Pancreas (tissue), 10 donors: ENCODE data around the gene LCN10. TPM values are rescaled to one million over a fixed set of nuclear protein-coding genes. Genes with fewer than 3 reads are reported as not detected.
"Not testable (repeated sequence)": the region's sequence is repeated elsewhere in the genome, so short reads cannot be mapped to it uniquely, and the experiment has no call there.

Experiments
- ATAC-seq, 4 donors: fragments of 200-7000 bp; cut with Tn5 transposase; one replicate each; pipeline versions ENCODE4 v1.8.0 to v1.9.1; 2020; ENCODE audit warnings: mild to moderate bottlenecking in 4 of 4, moderate library complexity in 4 of 4
- DNase-seq, 6 donors: peaks; one replicate each; pipeline ENCODE4 v3.0.0-alpha.2; 2020
- FAIRE-seq: peaks from 2 replicates; lab custom pipeline; 2012; peaks lifted over from hg19 to GRCh38; lab: Jason Lieb, UNC
- H3K27ac ChIP-seq, 4 donors: fragments of 200-600 bp; sonication (generic); 1 replicate in 3 of 4; 2 replicates in 1 of 4; pipeline versions ENCODE4 v1.5.0 to v1.8.0; 2020
- H3K27me3 ChIP-seq, 4 donors: fragments of 200-600 bp; one replicate each; pipeline ENCODE4 v1.8.0; 2021
- H3K36me3 ChIP-seq, 3 donors: fragments of 200-600 bp; sonication (generic) in 1 of 3; one replicate each; pipeline versions ENCODE4 v1.5.0 to v1.8.0; 2020 to 2021
- H3K4me1 ChIP-seq, 3 donors: fragments of 200-600 bp; one replicate each; pipeline ENCODE4 v1.8.0; 2021
- H3K4me3 ChIP-seq, 4 donors: fragments of 200-600 bp; sonication (generic) in 2 of 4; one replicate each; pipeline versions ENCODE4 v1.5.0 to v1.8.0; 2020 to 2021
- H3K9me3 ChIP-seq, 4 donors: fragments of 200-600 bp; one replicate each; pipeline ENCODE4 v1.8.0; 2021
- WGBS, 2 donors: extraction: QIAGEN DNeasy Blood & Tissue Kit; methylation state at CpG; one replicate each; pipeline ENCODE4 v1.1.7; 2013; 5-methylcytosine and 5-hydroxymethylcytosine counted together
- intact Hi-C, 3 donors: fragments of 100-400 bp; cut with DNase I; formaldehyde crosslinking; loops; one replicate each; pipeline versions ENCODE4 v1.11.1 to v1.14.2; 2022
- polyA plus RNA-seq, 2 donors: library from polyadenylated mRNA; stranded (reverse); fragments of 200-250 nt; gene quantifications; one replicate each; pipeline ENCODE4 v1.2.3, GENCODE V29; 2013
- total RNA-seq, 6 donors: library from RNA; stranded (reverse); fragmentation: NEBNext Ultra II Directional in 4 of 6; extraction: Animal tissue kit (Norgen Biotek cat#: 25700) in 4 of 6; gene quantifications; one replicate each; pipeline versions ENCODE4 v1.2.1 to v1.2.4, GENCODE V29; 2021 to 2023
- TF ChIP-seq, protein P1 (sequence below), 4 donors: fragments of 200-600 bp; sonication (generic) in 3 of 4; IDR thresholded peaks; one replicate each; pipeline versions ENCODE4 v1.5.0 to v1.8.0; 2021; ENCODE audit warnings: antibody characterized with exemption in 4 of 4
- donor health status: healthy with polysubstance abuse.
- donor health status: DM: no; HTN: no; CAD: no; lungs with moderate emphysema.
- donor health status: DM: no; HTN: no; CAD: no.
- donor health status: control.
- donor health status: control.
- donor health status: Bipolar disorder and iron deficiency.
- donor health status: DM: yes; HTN: yes; CAD: no.
- donor health status: DM: no; HTN: no; CAD: no.
- donor health status: DM: no; HTN: no; CAD: no.
- donor health status: DM: yes; HTN: yes; CAD: no.

Gene LCN10
- total and polyA plus RNA-seq, 8 donors = 0.16 to 54.0 (median 1.6) TPM

DNA sequence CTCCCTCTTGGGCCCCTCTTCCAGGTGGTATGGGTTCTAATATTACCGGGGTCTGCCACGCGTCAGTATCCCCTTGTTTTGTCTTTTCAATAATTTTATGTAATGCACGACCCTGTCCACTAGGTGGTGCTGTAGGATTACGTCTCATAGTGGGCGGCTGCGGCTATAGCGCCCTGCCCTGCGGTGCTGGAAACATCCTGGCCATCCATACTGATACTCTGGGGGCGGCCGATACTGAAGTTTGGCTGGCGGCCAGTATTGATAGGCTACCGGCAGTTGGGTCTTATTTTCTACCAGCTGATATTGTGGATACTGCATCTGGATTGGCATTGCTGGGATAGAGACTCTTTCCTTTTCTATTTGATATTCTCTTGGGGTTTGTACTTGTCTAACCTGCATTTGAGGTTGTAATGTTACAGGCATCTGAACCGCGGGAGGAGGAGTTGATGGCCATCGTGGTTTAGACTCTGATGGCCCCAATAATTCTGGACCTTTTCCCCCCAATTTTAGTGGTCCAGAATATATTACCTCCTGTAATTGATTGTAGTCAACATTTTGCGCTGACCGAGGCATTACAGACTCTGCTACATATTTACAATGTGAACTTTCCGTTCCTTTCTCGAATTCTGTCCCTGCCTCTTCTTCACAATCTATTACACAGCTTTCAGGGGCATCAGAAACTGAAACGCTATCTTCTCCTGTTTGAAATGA, 45.1 kb upstream of the LCN10 start:
- Histone ChIP-seq H3K27me3 (no peaks in the 10 kb centered on the region), H3K4me3 (no peak overlapping the region), H3K4me1 (peaks cover 19 to 38% (median 20%) of the 10 kb centered on the region in 3 donors), H3K36me3 (no peaks in the 10 kb centered on the region), H3K27ac (peak overlapping the region in 1 of 4 donors; percentile 73), H3K9me3 (no peaks in the 10 kb centered on the region)
- no peak for FAIRE-seq
- ATAC-seq = no peak
- WGBS, 2 donors = 12 to 14% methylated on average over 21 of the region's 21 CpGs
- peak in 5 of 6 donors; percentile 37 to 86 (median 69) for DNase-seq
- intact Hi-C loops = loop anchor here in 2 of 3 donors (5.0 kb wide), 1 partner anchor 249 kb away; no protein-coding TSS in a partner anchor
- TF ChIP-seq, protein P1, sequence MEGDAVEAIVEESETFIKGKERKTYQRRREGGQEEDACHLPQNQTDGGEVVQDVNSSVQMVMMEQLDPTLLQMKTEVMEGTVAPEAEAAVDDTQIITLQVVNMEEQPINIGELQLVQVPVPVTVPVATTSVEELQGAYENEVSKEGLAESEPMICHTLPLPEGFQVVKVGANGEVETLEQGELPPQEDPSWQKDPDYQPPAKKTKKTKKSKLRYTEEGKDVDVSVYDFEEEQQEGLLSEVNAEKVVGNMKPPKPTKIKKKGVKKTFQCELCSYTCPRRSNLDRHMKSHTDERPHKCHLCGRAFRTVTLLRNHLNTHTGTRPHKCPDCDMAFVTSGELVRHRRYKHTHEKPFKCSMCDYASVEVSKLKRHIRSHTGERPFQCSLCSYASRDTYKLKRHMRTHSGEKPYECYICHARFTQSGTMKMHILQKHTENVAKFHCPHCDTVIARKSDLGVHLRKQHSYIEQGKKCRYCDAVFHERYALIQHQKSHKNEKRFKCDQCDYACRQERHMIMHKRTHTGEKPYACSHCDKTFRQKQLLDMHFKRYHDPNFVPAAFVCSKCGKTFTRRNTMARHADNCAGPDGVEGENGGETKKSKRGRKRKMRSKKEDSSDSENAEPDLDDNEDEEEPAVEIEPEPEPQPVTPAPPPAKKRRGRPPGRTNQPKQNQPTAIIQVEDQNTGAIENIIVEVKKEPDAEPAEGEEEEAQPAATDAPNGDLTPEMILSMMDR (IDR thresholded peaks at IDR 0.05) = peak; percentile 77 to 87 (median 80)

DNA sequence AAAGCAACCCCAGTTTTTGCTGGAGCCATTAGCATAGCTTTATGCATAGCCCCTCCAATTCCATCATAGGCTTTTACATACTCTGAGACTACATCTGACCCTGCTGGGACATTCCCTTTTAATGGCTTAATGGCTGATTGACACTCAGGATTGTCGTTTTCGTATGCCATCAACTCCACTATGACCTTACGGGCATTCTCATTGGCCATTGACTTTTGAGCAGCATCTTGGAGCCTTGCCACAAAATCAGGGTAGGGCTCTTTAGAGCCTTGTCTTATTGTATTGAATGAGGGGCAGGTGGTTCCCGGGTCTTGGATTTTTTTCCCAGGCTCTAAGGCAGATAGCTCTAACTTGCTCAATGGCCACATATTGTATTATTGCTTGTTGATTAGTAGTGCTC, 44.2 kb upstream of the LCN10 start:
- DNase-seq, H3K9me3 ChIP-seq, ATAC-seq, H3K27me3 ChIP-seq, H3K4me3 ChIP-seq, FAIRE-seq, H3K36me3 ChIP-seq, H3K27ac ChIP-seq: not testable (repeated sequence)
- 22 to 26% methylated on average over 4 of the region's 4 CpGs for WGBS, 2 donors
- H3K4me1 ChIP-seq = peaks cover 11 to 29% (median 12%) of the 10 kb centered on the region in 3 donors
- intact Hi-C loops = loop anchor here in 2 of 3 donors (5.0 kb wide), 1 partner anchor 250 kb away; no protein-coding TSS in a partner anchor

DNA sequence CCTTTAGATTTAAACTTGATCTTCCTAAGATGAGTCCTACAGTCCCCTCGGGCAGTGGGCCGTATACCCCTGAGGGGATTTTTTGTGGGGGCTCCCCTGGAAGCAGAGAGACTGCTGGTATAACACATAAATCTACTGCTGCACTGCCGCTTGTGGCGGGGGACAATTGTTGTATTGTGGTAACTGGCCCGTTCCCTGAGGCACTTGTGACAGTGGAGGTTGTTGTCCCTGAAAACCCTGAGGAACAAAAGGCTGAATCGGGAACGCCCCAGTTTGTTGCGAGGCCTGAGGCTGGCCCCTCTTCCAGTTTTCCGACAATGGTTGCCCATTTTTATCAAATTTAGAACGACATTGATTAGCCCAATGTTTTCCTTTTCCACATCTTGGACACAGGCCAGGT, 43.7 kb upstream of the LCN10 start:
- H3K27ac ChIP-seq = no peak overlapping the region

DNA sequence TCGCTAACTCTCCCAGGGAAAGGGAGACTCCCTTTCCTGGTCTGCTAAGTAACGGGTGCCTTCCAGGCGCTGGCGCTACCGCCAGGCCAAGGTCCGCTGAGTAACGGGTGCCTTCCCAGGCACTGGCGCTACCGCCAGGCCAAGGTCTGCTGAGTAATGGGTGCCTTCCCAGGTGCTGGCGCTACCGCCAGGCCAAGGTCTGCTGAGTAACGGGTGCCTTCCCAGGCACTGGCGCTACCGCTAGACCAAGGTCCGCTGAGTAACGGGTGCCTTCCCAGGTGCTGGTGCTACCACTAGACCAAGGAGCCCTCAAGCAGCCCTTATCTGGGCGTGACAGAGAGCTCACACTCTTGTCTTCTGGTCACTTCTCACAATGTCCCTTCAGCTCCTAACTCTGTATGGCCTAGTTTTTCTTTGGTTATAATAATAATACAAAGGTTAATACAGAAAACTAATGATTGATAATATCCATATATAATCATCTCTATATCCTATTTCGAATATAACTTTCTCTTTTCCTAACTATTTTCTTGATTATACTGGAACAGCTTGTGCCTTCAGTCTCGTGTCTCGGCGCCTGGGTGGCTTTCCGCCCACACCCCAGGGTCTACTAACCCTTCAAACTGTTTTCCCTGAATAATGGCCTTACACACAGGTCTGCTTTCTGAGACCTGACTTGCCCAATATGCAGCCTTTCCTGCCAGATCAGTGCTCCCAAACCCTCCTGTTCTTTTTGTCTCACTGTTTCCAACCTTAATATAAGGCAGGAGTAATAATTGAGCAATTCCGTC, 43.0 kb upstream of the LCN10 start:
- peak in 2 of 4 donors; percentile 10 to 13 for ATAC-seq
- intact Hi-C loops = loop anchor here in 2 of 3 donors (5.0 kb wide), 1 partner anchor 252 kb away; no protein-coding TSS in a partner anchor
- DNase-seq = peak in 3 of 6 donors; percentile 60 to 74 (median 61)
- FAIRE-seq, H3K27me3 ChIP-seq, H3K9me3 ChIP-seq, H3K36me3 ChIP-seq, H3K27ac ChIP-seq, H3K4me3 ChIP-seq: not testable (repeated sequence)
- H3K4me1 ChIP-seq = peaks cover 10 to 27% (median 11%) of the 10 kb centered on the region in 3 donors
- WGBS, 2 donors = 41 to 61% methylated on average over 23 of the region's 23 CpGs

More for the DNA sequence above, 43.7 kb upstream of the LCN10 start:
- FAIRE-seq (no peak), ATAC-seq (no peak), DNase-seq (no peak)
- Histone ChIP-seq H3K36me3 (no peaks in the 10 kb centered on the region), H3K4me1 (peaks cover 10 to 27% (median 11%) of the 10 kb centered on the region in 3 donors), H3K9me3 (no peaks in the 10 kb centered on the region), H3K27me3 (no peaks in the 10 kb centered on the region), H3K4me3 (no peak overlapping the region)
- TF ChIP-seq, protein P1 (IDR thresholded peaks at IDR 0.05) = no peak
- intact Hi-C loops = loop anchor here in 2 of 3 donors (5.0 kb wide), 1 partner anchor 251 kb away; no protein-coding TSS in a partner anchor
- 32 to 44% methylated on average over 10 of the region's 10 CpGs for WGBS, 2 donors

DNA sequence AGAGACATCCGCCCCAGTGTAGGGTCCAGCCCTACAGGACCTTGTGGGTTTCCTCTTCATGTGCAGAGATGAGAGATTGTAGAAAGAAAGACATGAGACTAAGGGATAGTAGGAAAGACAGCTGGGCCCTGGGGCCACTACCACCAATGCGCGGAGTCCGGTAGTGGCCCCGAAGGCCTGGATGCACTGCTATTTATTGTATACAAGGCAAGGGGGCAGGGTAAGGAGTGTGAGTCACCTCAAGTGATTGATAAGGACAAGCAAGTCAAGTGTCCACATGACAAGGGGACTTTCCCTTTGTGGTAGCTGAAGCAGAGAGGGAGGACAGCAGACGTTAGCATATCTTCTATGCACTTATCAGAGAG, 42.2 kb upstream of the LCN10 start:
- DNase-seq = no peak
- Histone ChIP-seq H3K4me1 (peaks cover 3 to 21% (median 6%) of the 10 kb centered on the region in 3 donors), H3K27me3 (no peaks in the 10 kb centered on the region), H3K4me3 (no peak overlapping the region), H3K9me3 (no peaks in the 10 kb centered on the region), H3K27ac (no peak overlapping the region), H3K36me3 (no peaks in the 10 kb centered on the region)
- FAIRE-seq = no peak
- intact Hi-C loops = loop anchor here in 2 of 3 donors (5.0 kb wide), 1 partner anchor 252 kb away; no protein-coding TSS in a partner anchor
- TF ChIP-seq, protein P1 (IDR thresholded peaks at IDR 0.05) = no peak
- ATAC-seq = peak in 2 of 4 donors; percentile 64 to 65
- 59 to 82% methylated on average over 6 of the region's 6 CpGs for WGBS, 2 donors
